ENCODE results near the gene ZYX.
"Not testable (repeated sequence)": the region's sequence is repeated elsewhere in the genome, so short reads cannot be mapped to it uniquely, and the experiment has no call there.

The ZYX gene

GRCh38 chr7:143420624-143421023, 39.5 kb downstream of the ZYX start:
- H3K9ac ChIP-seq (ENCODE audit: low read depth, low read length); H3K9me3 ChIP-seq (ENCODE audit: control insufficient read depth, insufficient read depth, low read length); H3K36me3 ChIP-seq (ENCODE audit: insufficient read depth, low read length): not testable (repeated sequence)
- peaks cover 19% of the 10 kb centered on the region; the same call in 1 of the 2 replicates for H3K4me1 ChIP-seq (ENCODE audit: insufficient read depth, low read length)

GRCh38 chr7:143422033-143422432, 40.9 kb downstream of the ZYX start:
- no peaks in the 10 kb centered on the region; the same call in 1 of the 2 replicates for H3K36me3 ChIP-seq (ENCODE audit: insufficient read depth, low read length)
- no peaks in the 10 kb centered on the region for H3K9me3 ChIP-seq (ENCODE audit: control insufficient read depth, insufficient read depth, low read length)
- 0 out of 2 replicates have a peak, but pooled peaks cover 13% of the 10 kb centered on the region for H3K4me1 ChIP-seq (ENCODE audit: insufficient read depth, low read length)
- H3K9ac ChIP-seq (ENCODE audit: low read depth, low read length): no peak overlapping the region

- H3K4me1 ChIP-seq (ENCODE audit: insufficient read depth, low read length); H3K9ac ChIP-seq (ENCODE audit: low read depth, low read length); H3K36me3 ChIP-seq (ENCODE audit: insufficient read depth, low read length); H3K9me3 ChIP-seq (ENCODE audit: control insufficient read depth, insufficient read depth, low read length): not testable (repeated sequence)
These were observed 43.3 kb downstream of the ZYX start for GRCh38 chr7:143424476-143424875.

GRCh38 chr7:143426479-143427142, 45.5 kb downstream of the ZYX start:
- H3K4me1 ChIP-seq (ENCODE audit: insufficient read depth, low read length): no peaks in the 10 kb centered on the region
- no peaks in the 10 kb centered on the region for H3K9me3 ChIP-seq (ENCODE audit: control insufficient read depth, insufficient read depth, low read length)
- H3K36me3 ChIP-seq (ENCODE audit: insufficient read depth, low read length): no peaks in the 10 kb centered on the region
- no peak overlapping the region for H3K9ac ChIP-seq (ENCODE audit: low read depth, low read length)

GRCh38 chr7:143429770-143430698, 48.9 kb downstream of the ZYX start:
- Histone ChIP-seq H3K4me1 (ENCODE audit: insufficient read depth, low read length) (no peaks in the 10 kb centered on the region), H3K36me3 (ENCODE audit: insufficient read depth, low read length) (no peaks in the 10 kb centered on the region), H3K9ac (ENCODE audit: low read depth, low read length) (no peak overlapping the region), H3K9me3 (ENCODE audit: control insufficient read depth, insufficient read depth, low read length) (no peaks in the 10 kb centered on the region)

- no peak overlapping the region for H3K9ac ChIP-seq (ENCODE audit: low read depth, low read length)
- H3K36me3 ChIP-seq (ENCODE audit: insufficient read depth, low read length): no peaks in the 10 kb centered on the region
- H3K9me3 ChIP-seq (ENCODE audit: control insufficient read depth, insufficient read depth, low read length): no peaks in the 10 kb centered on the region
- H3K4me1 ChIP-seq (ENCODE audit: insufficient read depth, low read length): peaks cover 2% of the 10 kb centered on the region
These were observed 50.0 kb downstream of the ZYX start for GRCh38 chr7:143431109-143431508.

- Histone ChIP-seq H3K4me1 (ENCODE audit: insufficient read depth, low read length) (peaks cover 17% of the 10 kb centered on the region), H3K9me3 (ENCODE audit: control insufficient read depth, insufficient read depth, low read length) (no peaks in the 10 kb centered on the region), H3K9ac (ENCODE audit: low read depth, low read length) (no peak overlapping the region)
These were observed 52.6 kb downstream of the ZYX start for GRCh38 chr7:143433759-143434158.

GRCh38 chr7:143434660-143435059, 53.5 kb downstream of the ZYX start:
- Histone ChIP-seq H3K4me1 (ENCODE audit: insufficient read depth, low read length) (peaks cover 17% of the 10 kb centered on the region), H3K9ac (ENCODE audit: low read depth, low read length) (no peak overlapping the region), H3K36me3 (ENCODE audit: insufficient read depth, low read length) (no peaks in the 10 kb centered on the region), H3K9me3 (ENCODE audit: control insufficient read depth, insufficient read depth, low read length) (no peaks in the 10 kb centered on the region)

More at GRCh38 chr7:143433759-143434158, 52.6 kb downstream of the ZYX start:
- no peaks in the 10 kb centered on the region for H3K36me3 ChIP-seq (ENCODE audit: insufficient read depth, low read length)

GRCh38 chr7:143435266-143435665, 54.1 kb downstream of the ZYX start:
- Histone ChIP-seq H3K4me1 (ENCODE audit: insufficient read depth, low read length) (peaks cover 17% of the 10 kb centered on the region), H3K9me3 (ENCODE audit: control insufficient read depth, insufficient read depth, low read length) (no peaks in the 10 kb centered on the region), H3K9ac (ENCODE audit: low read depth, low read length) (no peak overlapping the region)

GRCh38 chr7:143436325-143436946, 55.3 kb downstream of the ZYX start:
- Histone ChIP-seq H3K4me1 (ENCODE audit: insufficient read depth, low read length) (peaks cover 17% of the 10 kb centered on the region), H3K9ac (ENCODE audit: low read depth, low read length) (no peak overlapping the region)

More at GRCh38 chr7:143435266-143435665, 54.1 kb downstream of the ZYX start:
- no peaks in the 10 kb centered on the region for H3K36me3 ChIP-seq (ENCODE audit: insufficient read depth, low read length)

GRCh38 chr7:143437578-143437977, 56.4 kb downstream of the ZYX start:
- H3K4me1 ChIP-seq (ENCODE audit: insufficient read depth, low read length): peaks cover 17% of the 10 kb centered on the region
- no peaks in the 10 kb centered on the region for H3K36me3 ChIP-seq (ENCODE audit: insufficient read depth, low read length)
- H3K9me3 ChIP-seq (ENCODE audit: control insufficient read depth, insufficient read depth, low read length): no peaks in the 10 kb centered on the region
- H3K9ac ChIP-seq (ENCODE audit: low read depth, low read length): no peak overlapping the region

More at GRCh38 chr7:143436325-143436946, 55.3 kb downstream of the ZYX start:
- H3K9me3 ChIP-seq (ENCODE audit: control insufficient read depth, insufficient read depth, low read length): no peaks in the 10 kb centered on the region
- no peaks in the 10 kb centered on the region for H3K36me3 ChIP-seq (ENCODE audit: insufficient read depth, low read length)

GRCh38 chr7:143439866-143440265, 58.7 kb downstream of the ZYX start:
- Histone ChIP-seq H3K9me3 (ENCODE audit: control insufficient read depth, insufficient read depth, low read length) (no peaks in the 10 kb centered on the region), H3K4me1 (ENCODE audit: insufficient read depth, low read length) (peaks cover 18% of the 10 kb centered on the region), H3K9ac (ENCODE audit: low read depth, low read length) (no peak overlapping the region), H3K36me3 (ENCODE audit: insufficient read depth, low read length) (no peaks in the 10 kb centered on the region)
